SIG-M5 treated with dmso at 0.1 percent for 504 hours (cell line): ENCODE results near the gene KLHDC1.
"Not testable (repeated sequence)": the region's sequence is repeated elsewhere in the genome, so short reads cannot be mapped to it uniquely, and the experiment has no call there.

Experiments used
- DNase-seq: peaks from one replicate; lab custom pipeline; 2025; ENCODE audit not compliant: unreplicated experiment; lab: John Stamatoyannopoulos, UW

KLHDC1 gene

DNA sequence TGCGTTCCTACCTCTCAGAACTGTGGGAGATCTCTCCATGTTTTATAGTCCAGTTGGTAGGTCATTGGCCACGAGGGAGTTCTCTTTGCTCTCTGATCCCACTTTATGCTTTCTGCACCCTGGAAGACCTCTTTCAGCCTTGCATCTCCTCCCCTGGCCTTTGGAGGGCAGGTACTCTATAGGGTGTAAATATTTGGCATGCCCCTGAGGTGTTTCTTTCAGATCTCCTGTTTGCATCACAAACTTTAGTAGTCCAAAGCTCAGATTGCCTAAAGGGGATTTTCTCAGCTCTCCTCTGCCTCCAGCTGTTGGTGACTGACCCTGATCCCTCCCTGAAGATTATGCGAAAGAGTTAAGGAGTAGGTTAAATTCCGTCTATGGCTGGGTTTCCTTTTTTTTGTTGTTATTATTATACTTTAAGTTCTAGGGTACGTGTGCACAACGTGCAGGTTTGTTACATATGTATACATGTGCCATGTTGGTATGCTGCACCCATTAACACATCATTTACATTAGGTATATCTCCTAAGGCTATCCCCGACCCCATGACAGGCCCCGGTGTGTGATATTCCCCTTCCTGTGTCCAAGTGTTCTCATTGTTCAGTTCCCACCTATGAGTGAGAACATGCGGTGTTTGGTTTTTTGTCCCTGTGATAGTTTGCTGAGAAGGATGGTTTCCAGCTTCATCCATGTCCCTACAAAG lies 29.0 kb downstream of the KLHDC1 start:
- not testable (repeated sequence) for DNase-seq

DNA sequence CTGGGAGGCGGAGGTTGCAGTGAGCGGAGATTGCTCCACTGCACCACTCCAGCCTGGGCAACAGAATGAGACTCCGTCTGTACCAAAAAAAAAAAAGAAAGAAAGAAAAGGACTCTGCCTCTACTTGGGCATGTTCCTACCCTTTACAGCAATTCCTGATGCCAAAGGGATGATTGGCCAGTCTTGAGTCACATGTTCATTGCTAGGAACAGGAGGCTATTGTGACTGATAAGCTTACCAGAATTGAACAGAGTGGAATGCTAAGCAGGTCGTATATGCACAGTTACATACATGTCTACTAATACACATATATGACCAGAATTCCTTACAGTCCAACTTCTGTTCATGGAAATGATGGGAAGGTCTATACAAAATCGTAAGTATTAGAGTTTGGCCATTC lies 34.3 kb downstream of the KLHDC1 start:
- no peak for DNase-seq

- DNase-seq, result no peak
These were observed 40.0 kb downstream of the KLHDC1 start for GRCh38 chr14:49732896-49733295.

- no peak for DNase-seq
These were observed 40.9 kb downstream of the KLHDC1 start for GRCh38 chr14:49733836-49734235.

- not testable (repeated sequence) for DNase-seq
These were observed 42.7 kb downstream of the KLHDC1 start for GRCh38 chr14:49735669-49736068.

- DNase-seq, result no peak
These were observed 52.3 kb downstream of the KLHDC1 start for GRCh38 chr14:49745191-49745590.

- not testable (repeated sequence) for DNase-seq
These were observed 53.6 kb downstream of the KLHDC1 start for GRCh38 chr14:49746476-49746875.

- no peak for DNase-seq
These were observed 61.7 kb downstream of the KLHDC1 start for GRCh38 chr14:49754570-49755097.

GRCh38 chr14:49755378-49755777 lies 62.5 kb downstream of the KLHDC1 start:
- no peak for DNase-seq

GRCh38 chr14:49761839-49762551 lies 69.1 kb downstream of the KLHDC1 start:
- no peak for DNase-seq

- DNase-seq, result no peak
These were observed 73.9 kb downstream of the KLHDC1 start for GRCh38 chr14:49766839-49767238.

DNA sequence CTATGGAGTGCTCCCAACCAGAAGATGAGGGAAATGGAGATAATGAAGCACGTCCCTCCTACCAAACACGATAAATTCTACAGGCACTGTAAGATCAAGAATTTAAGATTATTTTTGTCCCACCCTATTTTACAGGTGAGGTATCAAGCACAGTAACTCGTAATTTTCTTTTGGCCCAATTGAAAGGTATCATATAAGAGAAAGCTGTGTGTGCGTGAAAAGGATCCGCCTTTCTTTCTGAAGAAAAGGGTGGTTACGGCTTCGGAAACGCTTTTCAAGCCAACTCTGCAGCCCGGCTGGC lies 74.3 kb downstream of the KLHDC1 start:
- no peak for DNase-seq

DNA sequence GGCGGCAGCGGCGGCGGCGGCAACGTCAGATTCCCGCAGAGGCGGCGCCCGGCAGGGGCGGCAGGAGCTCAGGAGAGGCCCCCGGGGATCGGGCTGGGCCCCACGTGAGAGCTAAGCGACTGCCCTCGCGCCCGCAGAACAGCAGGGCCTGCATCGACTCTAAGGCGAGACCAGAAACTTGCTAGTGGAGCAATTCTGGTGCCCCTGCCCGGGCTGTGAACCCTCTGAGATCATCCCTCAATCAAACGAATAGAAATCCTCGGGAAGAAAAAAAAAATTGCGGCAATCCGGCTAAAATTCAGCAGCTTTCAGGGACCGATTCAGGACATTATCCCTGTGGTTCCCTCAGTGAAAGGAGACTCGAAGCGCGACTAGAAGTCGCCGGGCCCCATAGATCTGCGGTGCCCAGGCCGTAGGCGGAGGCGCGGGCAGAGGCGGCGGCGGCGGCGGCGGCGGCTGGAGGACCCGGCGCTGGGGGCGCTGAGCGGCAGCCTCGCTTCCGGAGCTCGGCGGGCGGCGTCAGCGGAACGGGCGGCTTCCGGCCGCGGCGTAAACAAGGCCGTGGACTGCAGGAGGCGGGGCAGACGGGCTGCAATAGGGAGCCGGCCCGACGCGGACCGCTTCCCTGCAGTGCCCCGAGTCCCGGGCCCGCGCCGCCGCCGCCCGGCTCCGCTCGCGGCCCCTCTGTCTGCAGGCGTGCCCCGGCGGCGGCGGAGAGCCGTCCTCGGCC lies 74.8 kb downstream of the KLHDC1 start, which contains the start of gene KLHDC2:
KLHDC2 (plus strand) TSS at position 583 of the 730 bp plus-strand sequence. CDS start 316 bp downstream, outside the sequence.
- DNase-seq, result peak; percentile 82

GRCh38 chr14:49768301-49769121 lies 75.6 kb downstream of the KLHDC1 start:
- DNase-seq, result peak; percentile 48

- DNase-seq, result no peak
These were observed 76.3 kb downstream of the KLHDC1 start for GRCh38 chr14:49769171-49769570.

GRCh38 chr14:49769581-49770211 lies 76.8 kb downstream of the KLHDC1 start:
- DNase-seq, result no peak

DNA sequence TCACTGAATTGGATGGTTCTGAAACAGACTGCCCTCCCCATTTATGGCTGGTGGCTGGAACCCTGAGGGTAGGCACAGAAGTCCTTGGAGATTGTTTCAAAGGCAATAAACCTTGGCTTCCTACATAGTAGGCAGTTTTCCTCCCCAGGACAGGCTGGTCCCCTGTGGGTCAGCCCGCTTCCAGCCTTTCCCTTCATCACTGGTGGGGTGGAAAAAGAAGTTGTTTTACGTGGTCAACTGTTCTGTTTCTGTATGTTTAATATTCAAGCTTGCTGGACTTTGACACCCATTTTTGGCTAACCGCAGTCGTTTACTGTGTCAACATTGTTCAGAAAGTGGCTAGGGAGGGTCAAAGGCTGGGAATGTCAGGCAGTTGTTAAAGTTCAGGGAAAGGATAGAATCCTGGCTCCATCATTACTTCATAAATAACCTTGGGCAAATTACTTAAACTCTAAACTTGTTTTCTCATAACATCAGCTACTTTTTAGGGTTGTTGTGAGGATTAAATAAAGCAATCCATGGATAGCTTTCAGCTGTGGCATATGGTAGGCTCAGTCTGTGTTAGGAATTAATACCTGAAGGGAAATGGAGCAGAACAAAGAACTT lies 77.4 kb downstream of the KLHDC1 start:
- DNase-seq, result peak; percentile 25

DNA sequence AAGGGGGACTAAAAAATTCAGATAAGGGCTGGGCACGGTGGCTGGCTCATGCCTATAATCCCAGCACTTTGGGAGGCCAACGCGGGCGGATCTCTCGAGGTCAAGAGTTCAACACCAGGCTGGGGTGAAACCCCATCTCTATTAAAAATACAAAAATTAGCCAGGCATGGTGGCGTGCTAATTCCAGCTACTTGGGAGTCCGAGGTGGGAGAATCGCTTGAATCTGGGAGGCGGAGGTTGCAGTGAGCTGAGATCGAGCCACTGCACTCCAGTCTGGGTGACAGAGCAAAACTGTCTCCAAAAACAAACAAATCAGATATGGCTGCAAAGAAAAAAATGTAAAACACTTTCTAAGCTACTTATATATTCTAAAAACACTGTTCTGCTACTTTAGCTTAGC lies 78.8 kb downstream of the KLHDC1 start:
- DNase-seq, result not testable (repeated sequence)

- DNase-seq, result no peak
These were observed 81.2 kb downstream of the KLHDC1 start for GRCh38 chr14:49774106-49774505.

DNA sequence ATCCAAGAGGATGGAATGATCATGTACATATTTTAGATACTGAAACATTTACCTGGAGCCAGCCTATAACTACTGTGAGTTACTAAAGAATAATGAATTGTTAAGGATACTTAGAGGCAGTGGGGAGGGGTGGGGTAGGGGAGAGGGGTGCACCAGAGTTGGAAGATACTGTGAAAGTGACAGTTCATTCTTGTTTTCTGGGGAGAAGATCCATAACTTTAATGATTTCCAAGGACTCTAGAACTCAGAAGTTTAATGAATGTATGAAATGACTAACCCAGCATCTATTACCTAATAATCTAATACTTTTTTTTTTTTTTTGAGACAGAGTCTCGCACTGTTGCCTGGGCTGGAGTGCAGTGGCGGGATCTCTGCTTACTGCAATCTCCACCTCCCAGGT lies 85.5 kb downstream of the KLHDC1 start:
- no peak for DNase-seq
